ENCODE data around the gene FOSL1. TPM values are rescaled to one million over a fixed set of nuclear protein-coding genes. Genes with fewer than 3 reads are reported as not detected.

The FOSL1 gene
- total RNA-seq, 1 experiment from 2014 or later: 33.7 TPM

DNA sequence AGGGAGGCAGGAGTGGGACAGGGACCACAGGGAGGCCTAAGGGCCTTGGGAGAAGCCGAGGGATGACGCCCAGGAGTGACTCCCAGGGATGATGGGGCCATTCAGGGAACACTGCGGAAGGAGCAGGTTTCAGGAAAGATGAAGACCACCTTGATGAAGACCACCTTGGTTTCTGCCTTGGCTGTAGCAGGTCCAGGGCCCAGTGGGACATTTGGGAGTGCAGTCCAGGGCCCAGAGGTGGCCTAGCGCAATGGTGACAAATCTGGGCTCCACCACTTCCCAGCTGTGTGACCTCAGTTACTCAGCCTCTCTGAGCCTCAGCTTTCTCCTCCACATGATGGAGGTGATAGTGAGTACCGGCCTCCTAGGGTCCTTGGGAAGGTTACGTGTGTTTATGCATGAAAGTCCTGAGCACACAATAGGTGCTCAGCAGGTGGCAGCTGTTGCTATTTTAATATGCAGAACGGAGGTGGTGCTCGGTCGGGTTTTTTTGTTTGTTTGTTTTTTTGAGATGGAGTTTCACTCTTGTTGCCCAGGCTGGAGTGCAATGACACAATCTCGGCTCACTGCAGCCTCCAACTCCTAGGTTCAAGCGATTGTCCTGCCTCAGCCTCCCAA, 45.9 kb upstream of the FOSL1 start:
- no peaks in the 10 kb centered on the region; a peak in 1 of 5 replicates for H3K9me3 Mint-ChIP-seq
- H3K27ac Mint-ChIP-seq: peak overlapping the region; percentile 23 to 98 (median 95); a peak in 6 of 7 replicates
- H3K9me3 ChIP-seq (ENCODE audit: control insufficient read depth, low read depth, low read length): no peaks in the 10 kb centered on the region
- no peak overlapping the region for H3K23ac ChIP-seq (ENCODE audit: insufficient read length, low read depth, low read length)
- no peaks in the 10 kb centered on the region for H3K79me1 ChIP-seq (ENCODE audit: insufficient read depth, low read depth, low read length, poor library complexity, severe bottlenecking)
- H3K4me2 ChIP-seq (ENCODE audit: insufficient read depth, insufficient read length, low read length): peak overlapping the region; percentile 64
- H3K4me1 Mint-ChIP-seq: peaks cover 29 to 43% of the 10 kb centered on the region in 2 experiments
- H3K36me3 Mint-ChIP-seq (ENCODE audit: insufficient read depth in 1 of 3, low read depth in 3 of 3): peaks cover 0 to 18% (median 2%) of the 10 kb centered on the region in 3 experiments; a peak in 4 of 7 replicates
- peak overlapping the region; percentile 97 for H3K4ac ChIP-seq (ENCODE audit: low read depth, low read length)
- H3K56ac ChIP-seq (ENCODE audit: insufficient read length, low read depth, low read length): no peak overlapping the region
- peak overlapping the region; percentile 59 for H3T11ph ChIP-seq (ENCODE audit: low read length)
- H3K79me2 ChIP-seq (ENCODE audit: insufficient read depth, low read length): no peaks in the 10 kb centered on the region
- no peak overlapping the region for H2BK20ac ChIP-seq (ENCODE audit: low read depth, low read length, poor library complexity, severe bottlenecking)
- H3K18ac ChIP-seq (ENCODE audit: insufficient read length, low read depth, low read length): peak overlapping the region; percentile 97
- peak overlapping the region; percentile 93 for H4K91ac ChIP-seq (ENCODE audit: insufficient read length, low read depth, low read length)
- no CpG with 5 or more reads among the region's 11 CpGs for WGBS (ENCODE audit: extremely low coverage, insufficient read length, low lambda C conversion rate)
- peak overlapping the region; percentile 85 for H2BK12ac ChIP-seq (ENCODE audit: insufficient read length, low read depth, low read length)
- H4K20me1 ChIP-seq (ENCODE audit: control insufficient read depth, insufficient read depth, insufficient read length): no peaks in the 10 kb centered on the region
- H3K27me3 Mint-ChIP-seq (ENCODE audit: low read depth): peaks cover 14% of the 10 kb centered on the region
- H3K9ac ChIP-seq (ENCODE audit: extremely low read depth, insufficient read length, low read length): peak overlapping the region; percentile 49
- H2BK120ac ChIP-seq (ENCODE audit: low read depth, low read length, poor library complexity, severe bottlenecking): peak overlapping the region; percentile 1
- H3K4me3 Mint-ChIP-seq: peak overlapping the region; percentile 46 to 75
- no peak overlapping the region for H3K27ac ChIP-seq (ENCODE audit: insufficient read length, low read depth, low read length)
- H3K23me2 ChIP-seq (ENCODE audit: insufficient read length, low read depth, low read length, poor library complexity, severe bottlenecking): peaks cover 8% of the 10 kb centered on the region
- H3K27me3 ChIP-seq (ENCODE audit: insufficient read depth, low read length): no peaks in the 10 kb centered on the region
- H4K5ac ChIP-seq (ENCODE audit: insufficient read length, low read depth, low read length): peak overlapping the region; percentile 63
- 0 out of 2 replicates have a peak overlapping the region, but pooled peaks have one; percentile 4 for H2BK15ac ChIP-seq (ENCODE audit: low read depth, low read length)
- H2BK5ac ChIP-seq (ENCODE audit: insufficient read length, low read length): no peak overlapping the region
- H3K4me1 ChIP-seq (ENCODE audit: insufficient read depth, low read length): peaks cover 11% of the 10 kb centered on the region
- peak overlapping the region; percentile 3 for H4K8ac ChIP-seq (replicated peaks; ENCODE audit: insufficient read length, low read depth, low read length)
- no peak for TF ChIP-seq CTCF (conservative IDR thresholded peaks at IDR 0.05)
- no peak overlapping the region for H2AK5ac ChIP-seq (ENCODE audit: insufficient read length, low read length)
- H2AFZ ChIP-seq (ENCODE audit: low read length): no peak overlapping the region
- DNase-seq: peak; percentile 75
- H3K14ac ChIP-seq (ENCODE audit: insufficient read depth, low read length): peak overlapping the region; percentile 98

All from H9 (cell line).